Endothelial cell of umbilical vein (primary cell): Measurements from ENCODE around the gene CCDC57.

Experiments used
- EZH2 ChIP-seq: IDR thresholded peaks from 2 replicates; pipeline ENCODE4 v1.6.1; 2012; ENCODE audit warnings: borderline replicate concordance, low read depth, mild to moderate bottlenecking, moderate library complexity, low read length, inconsistent platforms; ENCODE audit not compliant: severe bottlenecking
- FOS ChIP-seq: IDR thresholded peaks from 2 replicates; pipeline ENCODE4 v1.6.1; 2011; ENCODE audit warnings: mild to moderate bottlenecking, low read length, moderate library complexity, borderline replicate concordance; ENCODE audit not compliant: insufficient read depth
- GATA2 ChIP-seq: IDR thresholded peaks from 2 replicates; pipeline ENCODE4 v1.7.0; 2011; ENCODE audit warnings: low read depth, mild to moderate bottlenecking, moderate library complexity, mixed read lengths, low read length; ENCODE audit not compliant: insufficient read length, insufficient read depth
- JUN ChIP-seq: IDR thresholded peaks from 2 replicates; pipeline ENCODE4 v1.6.1; 2011; ENCODE audit warnings: borderline replicate concordance, low read depth; ENCODE audit not compliant: insufficient read length, insufficient read depth
- POLR2A ChIP-seq: IDR thresholded peaks from 2 replicates; pipeline ENCODE4 v1.6.1; 2012; ENCODE audit warnings: low read depth, mild to moderate bottlenecking, control low read depth, low read length
- POLR2AphosphoS5 ChIP-seq: IDR thresholded peaks from 2 replicates; pipeline ENCODE4 v1.6.1; 2012; ENCODE audit warnings: low read depth, mild to moderate bottlenecking, control low read depth, low read length, moderate library complexity; ENCODE audit not compliant: insufficient read depth
- TF ChIP-seq, protein P1 (sequence below), 2 donors: IDR thresholded peaks; 1 replicate in 1 of 2; 2 replicates in 1 of 2; pipeline ENCODE4 v1.5.1; 2011; ENCODE audit warnings: low read length in 2 of 2, mild to moderate bottlenecking in 2 of 2, moderate library complexity in 2 of 2, control low read depth in 1 of 2, inconsistent platforms in 1 of 2, low read depth in 1 of 2; ENCODE audit not compliant: insufficient read depth in 1 of 2; ENCODE audit errors: extremely low read depth in 1 of 2

DNA sequence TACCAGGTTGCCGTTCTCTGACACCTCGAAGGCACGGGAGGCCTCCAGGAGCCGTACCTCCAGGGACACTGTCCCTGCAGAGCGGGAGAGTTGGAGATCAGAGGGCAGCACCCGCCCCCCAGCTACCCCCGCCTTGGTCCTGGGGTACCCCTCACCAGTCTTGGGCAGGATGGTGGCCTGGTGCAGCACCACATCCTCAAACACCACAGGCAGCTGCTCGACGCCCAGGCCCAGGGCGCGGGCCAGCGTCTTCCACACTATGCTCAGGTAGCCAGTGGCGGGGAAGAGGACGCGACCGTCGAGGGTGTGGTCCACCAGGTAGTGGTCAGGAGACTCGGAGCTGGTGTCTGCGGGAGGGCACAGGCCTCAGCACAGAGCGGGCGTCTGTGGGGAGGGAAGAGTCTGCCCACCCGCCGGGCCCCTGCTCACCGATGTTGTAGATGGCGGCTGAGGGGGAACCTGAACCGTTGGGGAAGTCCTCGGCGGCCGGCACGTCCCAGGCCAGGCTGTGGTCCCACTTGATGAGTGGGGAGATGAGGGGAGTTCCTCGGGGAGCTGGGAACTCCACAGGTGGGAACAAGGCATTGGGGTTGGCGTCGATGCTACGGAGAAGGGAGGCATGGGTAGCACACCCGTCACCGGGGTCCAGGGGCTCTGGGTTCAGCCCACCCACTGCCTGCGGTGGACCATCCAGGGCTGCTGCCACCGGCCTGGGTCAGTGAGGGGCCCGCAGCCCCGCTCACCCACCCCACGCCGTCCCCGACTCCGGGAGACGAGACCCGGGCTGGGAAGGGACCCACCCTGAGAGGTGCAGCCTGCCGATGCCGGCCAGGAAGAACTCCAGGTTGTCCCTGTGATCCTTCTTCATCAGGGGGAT lies 124.4 kb downstream of the CCDC57 start:
- TF ChIP-seq POLR2A: no peak
- TF ChIP-seq, protein P1, sequence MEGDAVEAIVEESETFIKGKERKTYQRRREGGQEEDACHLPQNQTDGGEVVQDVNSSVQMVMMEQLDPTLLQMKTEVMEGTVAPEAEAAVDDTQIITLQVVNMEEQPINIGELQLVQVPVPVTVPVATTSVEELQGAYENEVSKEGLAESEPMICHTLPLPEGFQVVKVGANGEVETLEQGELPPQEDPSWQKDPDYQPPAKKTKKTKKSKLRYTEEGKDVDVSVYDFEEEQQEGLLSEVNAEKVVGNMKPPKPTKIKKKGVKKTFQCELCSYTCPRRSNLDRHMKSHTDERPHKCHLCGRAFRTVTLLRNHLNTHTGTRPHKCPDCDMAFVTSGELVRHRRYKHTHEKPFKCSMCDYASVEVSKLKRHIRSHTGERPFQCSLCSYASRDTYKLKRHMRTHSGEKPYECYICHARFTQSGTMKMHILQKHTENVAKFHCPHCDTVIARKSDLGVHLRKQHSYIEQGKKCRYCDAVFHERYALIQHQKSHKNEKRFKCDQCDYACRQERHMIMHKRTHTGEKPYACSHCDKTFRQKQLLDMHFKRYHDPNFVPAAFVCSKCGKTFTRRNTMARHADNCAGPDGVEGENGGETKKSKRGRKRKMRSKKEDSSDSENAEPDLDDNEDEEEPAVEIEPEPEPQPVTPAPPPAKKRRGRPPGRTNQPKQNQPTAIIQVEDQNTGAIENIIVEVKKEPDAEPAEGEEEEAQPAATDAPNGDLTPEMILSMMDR (IDR thresholded peaks at IDR 0.05; ENCODE audit: extremely low read depth in 1 of 2, insufficient read depth in 1 of 2, low read depth in 1 of 2, low read length in 2 of 2): no peak
- TF ChIP-seq GATA2: no peak
- TF ChIP-seq EZH2: no peak
- no peak for TF ChIP-seq POLR2AphosphoS5
- no peak for TF ChIP-seq JUN
- TF ChIP-seq FOS: no peak
